ENCODE results near the gene RBPJL. TPM values are rescaled to one million over a fixed set of nuclear protein-coding genes. Genes with fewer than 3 reads are reported as not detected.

The RBPJL gene
- total and polyA plus RNA-seq, 2 of the 13 experiments (the other 11 are each of a cell fraction or from before 2014, with no cell fraction given), result not detected

DNA sequence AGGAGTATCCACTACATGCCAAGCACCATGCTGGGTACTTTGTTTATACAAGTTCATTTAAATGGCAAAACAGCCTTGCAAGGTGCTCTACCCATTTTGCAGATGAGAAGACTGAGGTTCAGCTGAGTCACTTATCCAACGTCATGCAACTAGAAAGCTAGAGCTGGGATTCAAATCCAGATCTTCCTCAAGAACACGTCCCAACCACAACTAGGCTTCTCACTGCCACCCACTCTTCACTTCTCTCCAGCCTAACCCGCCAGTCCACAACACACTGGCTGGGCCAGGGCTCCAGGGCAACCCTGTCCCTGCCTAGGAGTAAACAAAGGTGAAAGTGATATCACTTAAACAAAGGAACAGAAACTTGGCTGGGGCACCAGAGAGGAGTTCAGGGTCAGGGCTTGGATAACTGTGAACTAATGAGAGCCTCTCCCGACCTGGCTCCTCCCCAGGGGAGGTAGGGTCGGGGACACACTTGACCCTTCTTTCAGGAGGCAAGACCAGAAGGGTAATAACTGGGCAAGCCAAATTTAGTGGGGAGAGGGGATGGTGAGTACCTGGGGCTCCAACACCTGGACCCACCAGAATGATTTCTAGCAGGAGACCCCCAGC lies 33.7 kb downstream of the RBPJL start (continued):
- TF ChIP-seq ZSCAN12 (CRISPR knock-in tag; IDR thresholded peaks at IDR 0.05) (no peak), KLF12 (CRISPR knock-in tag; IDR thresholded peaks at IDR 0.05; ENCODE audit: borderline replicate concordance) (no peak), ZNF550 (CRISPR knock-in tag; IDR thresholded peaks at IDR 0.05; ENCODE audit: borderline replicate concordance) (no peak), SATB2 (CRISPR knock-in tag; IDR thresholded peaks at IDR 0.05) (no peak), MTA3 (CRISPR knock-in tag; IDR thresholded peaks at IDR 0.05) (no peak), ZBTB1 (CRISPR knock-in tag; IDR thresholded peaks at IDR 0.05; ENCODE audit: borderline replicate concordance) (no peak), ZNF160 (CRISPR knock-in tag; IDR thresholded peaks at IDR 0.05) (0 out of 2 replicates have a peak, but pooled peaks have one; percentile 58), MTF1 (CRISPR knock-in tag; IDR thresholded peaks at IDR 0.05) (0 out of 2 replicates have a peak, but pooled peaks have one; percentile 53), RAD51 (IDR thresholded peaks at IDR 0.05; ENCODE audit: borderline replicate concordance) (no peak), ZNF496 (CRISPR knock-in tag; IDR thresholded peaks at IDR 0.05; ENCODE audit: insufficient replicate concordance) (no peak), SUZ12 (IDR thresholded peaks at IDR 0.05; ENCODE audit: low read depth, low read length) (no peak), RNF2 (conservative IDR thresholded peaks at IDR 0.05; ENCODE audit: low read depth) (no peak), ZBTB7B (CRISPR knock-in tag; IDR thresholded peaks at IDR 0.05) (peak; percentile 58), ZNF768 (CRISPR knock-in tag; IDR thresholded peaks at IDR 0.05) (peak; percentile 44; the same call in 1 of the 2 replicates), POLR2AphosphoS5 (IDR thresholded peaks at IDR 0.05; ENCODE audit: low read depth, low read length) (no peak), IRF2 (CRISPR knock-in tag; IDR thresholded peaks at IDR 0.05) (no peak; the same call in 1 of the 2 replicates), ZNF354B (CRISPR knock-in tag; IDR thresholded peaks at IDR 0.05) (no peak), PCBP1 (IDR thresholded peaks at IDR 0.05; ENCODE audit: borderline replicate concordance, low read depth, low read length) (no peak), ZNF549 (CRISPR knock-in tag; IDR thresholded peaks at IDR 0.05) (no peak), ZNF709 (CRISPR knock-in tag; IDR thresholded peaks at IDR 0.05) (no peak), SMARCC2 (IDR thresholded peaks at IDR 0.05) (no peak), TGIF2 (CRISPR knock-in tag; IDR thresholded peaks at IDR 0.05) (peak; percentile 66; the same call in 1 of the 2 replicates), ZNF746 (CRISPR knock-in tag; IDR thresholded peaks at IDR 0.05) (peak; percentile 68; the same call in 1 of the 2 replicates), SMYD3 (CRISPR knock-in tag; IDR thresholded peaks at IDR 0.05) (no peak), KDM4B (CRISPR knock-in tag; IDR thresholded peaks at IDR 0.05) (no peak), SIX4 (CRISPR knock-in tag; IDR thresholded peaks at IDR 0.05) (peak; percentile 69; the same call in 1 of the 2 replicates), ZNF644 (CRISPR knock-in tag; IDR thresholded peaks at IDR 0.05; ENCODE audit: low read depth) (peak; percentile 39; the same call in 1 of the 2 replicates), KAT7 (CRISPR knock-in tag; IDR thresholded peaks at IDR 0.05; ENCODE audit: borderline replicate concordance) (no peak; the same call in 1 of the 2 replicates), ATRX (CRISPR knock-in tag; IDR thresholded peaks at IDR 0.05; ENCODE audit: borderline replicate concordance) (no peak), ZNF766 (CRISPR knock-in tag; IDR thresholded peaks at IDR 0.05; ENCODE audit: borderline replicate concordance) (no peak), SKI (IDR thresholded peaks at IDR 0.05; ENCODE audit: partially characterized antibody) (peak; percentile 86)
- TF ChIP-seq, protein P1, sequence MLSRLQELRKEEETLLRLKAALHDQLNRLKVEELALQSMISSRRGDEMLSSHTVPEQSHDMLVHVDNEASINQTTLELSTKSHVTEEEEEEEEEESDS (CRISPR knock-in tag; IDR thresholded peaks at IDR 0.05; ENCODE audit: borderline replicate concordance), result no peak
- TF ChIP-seq, protein P2, sequence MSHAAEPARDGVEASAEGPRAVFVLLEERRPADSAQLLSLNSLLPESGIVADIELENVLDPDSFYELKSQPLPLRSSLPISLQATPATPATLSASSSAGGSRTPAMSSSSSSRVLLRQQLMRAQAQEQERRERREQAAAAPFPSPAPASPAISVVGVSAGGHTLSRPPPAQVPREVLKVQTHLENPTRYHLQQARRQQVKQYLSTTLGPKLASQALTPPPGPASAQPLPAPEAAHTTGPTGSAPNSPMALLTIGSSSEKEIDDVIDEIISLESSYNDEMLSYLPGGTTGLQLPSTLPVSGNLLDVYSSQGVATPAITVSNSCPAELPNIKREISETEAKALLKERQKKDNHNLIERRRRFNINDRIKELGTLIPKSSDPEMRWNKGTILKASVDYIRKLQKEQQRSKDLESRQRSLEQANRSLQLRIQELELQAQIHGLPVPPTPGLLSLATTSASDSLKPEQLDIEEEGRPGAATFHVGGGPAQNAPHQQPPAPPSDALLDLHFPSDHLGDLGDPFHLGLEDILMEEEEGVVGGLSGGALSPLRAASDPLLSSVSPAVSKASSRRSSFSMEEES (CRISPR knock-in tag; IDR thresholded peaks at IDR 0.05), result peak; percentile 29; the same call in 1 of the 2 replicates
- TF ChIP-seq, protein P3, sequence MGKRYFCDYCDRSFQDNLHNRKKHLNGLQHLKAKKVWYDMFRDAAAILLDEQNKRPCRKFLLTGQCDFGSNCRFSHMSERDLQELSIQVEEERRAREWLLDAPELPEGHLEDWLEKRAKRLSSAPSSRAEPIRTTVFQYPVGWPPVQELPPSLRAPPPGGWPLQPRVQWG (CRISPR knock-in tag; IDR thresholded peaks at IDR 0.05; ENCODE audit: borderline replicate concordance, low read depth), result no peak

Measured in HepG2 (cell line).